HG03442 (cell line): ENCODE results near the gene ZP1.

Source experiments
- ATAC-seq: cut with Tn5 transposase; IDR thresholded peaks from one replicate; pipeline ENCODE4 v1.9.1; 2021; ENCODE audit warnings: mild to moderate bottlenecking, moderate library complexity; ENCODE audit not compliant: unreplicated experiment

Gene ZP1

DNA sequence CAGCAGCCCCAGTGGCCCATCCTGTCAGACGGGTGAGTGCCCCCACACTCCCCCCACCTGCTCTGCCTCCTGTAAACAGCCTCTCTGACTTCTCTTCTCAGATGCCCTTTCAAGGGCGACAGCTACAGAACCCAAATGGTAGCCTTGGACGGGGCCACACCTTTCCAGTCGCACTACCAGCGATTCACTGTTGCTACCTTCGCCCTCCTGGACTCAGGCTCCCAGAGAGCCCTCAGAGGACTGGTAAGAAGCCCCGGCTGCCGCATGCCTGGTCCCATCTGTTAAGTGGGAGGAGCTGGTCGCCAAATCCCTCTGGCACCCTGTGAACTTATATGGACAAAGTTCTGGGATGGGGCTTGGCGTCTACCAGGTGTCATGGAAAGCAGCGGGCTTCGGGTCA, 6.2 kb downstream of the ZP1 start:
- no peak for ATAC-seq

DNA sequence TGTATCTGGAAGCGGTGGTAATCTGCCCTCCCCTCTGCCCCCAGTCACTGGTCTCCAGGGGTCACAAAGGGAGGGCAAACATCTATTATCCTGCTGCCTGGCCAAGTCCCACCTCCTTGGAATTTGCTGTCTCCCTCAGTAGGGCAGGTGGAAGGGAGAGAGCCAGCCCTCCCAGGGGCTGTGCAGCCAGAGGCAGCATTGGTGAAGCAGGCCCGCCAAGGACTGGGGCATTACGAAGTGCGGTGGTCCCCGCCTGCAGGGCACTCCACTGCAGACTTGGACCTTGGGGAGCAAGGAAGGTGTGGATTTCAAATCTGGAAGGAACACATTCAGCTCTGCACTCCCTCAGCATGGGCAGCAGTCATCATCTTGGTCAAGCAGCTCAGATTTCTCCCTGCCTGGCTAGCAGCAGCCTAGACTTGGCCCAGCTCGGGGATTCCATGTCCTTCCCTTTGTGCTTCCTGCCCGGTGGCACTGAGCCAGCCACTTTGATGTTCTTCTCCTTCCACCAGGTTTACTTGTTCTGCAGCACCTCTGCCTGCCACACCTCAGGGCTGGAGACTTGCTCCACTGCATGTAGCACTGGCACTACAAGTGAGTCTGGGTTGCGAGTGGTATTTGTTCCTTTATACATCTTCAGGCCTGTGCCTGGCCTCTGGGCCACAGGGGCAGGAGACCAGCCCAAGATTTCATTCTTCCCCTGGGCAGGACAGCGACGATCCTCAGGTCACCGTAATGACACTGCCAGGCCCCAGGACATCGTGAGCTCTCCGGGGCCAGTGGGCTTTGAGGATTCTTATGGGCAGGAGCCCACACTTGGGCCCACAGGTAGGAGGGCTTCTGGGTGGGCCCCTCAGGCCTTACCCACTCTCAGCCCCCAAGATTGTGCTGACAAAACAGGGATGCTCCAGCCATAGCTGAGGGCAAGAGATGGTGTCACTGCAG, 7.4 kb downstream of the ZP1 start:
- no peak for ATAC-seq

DNA sequence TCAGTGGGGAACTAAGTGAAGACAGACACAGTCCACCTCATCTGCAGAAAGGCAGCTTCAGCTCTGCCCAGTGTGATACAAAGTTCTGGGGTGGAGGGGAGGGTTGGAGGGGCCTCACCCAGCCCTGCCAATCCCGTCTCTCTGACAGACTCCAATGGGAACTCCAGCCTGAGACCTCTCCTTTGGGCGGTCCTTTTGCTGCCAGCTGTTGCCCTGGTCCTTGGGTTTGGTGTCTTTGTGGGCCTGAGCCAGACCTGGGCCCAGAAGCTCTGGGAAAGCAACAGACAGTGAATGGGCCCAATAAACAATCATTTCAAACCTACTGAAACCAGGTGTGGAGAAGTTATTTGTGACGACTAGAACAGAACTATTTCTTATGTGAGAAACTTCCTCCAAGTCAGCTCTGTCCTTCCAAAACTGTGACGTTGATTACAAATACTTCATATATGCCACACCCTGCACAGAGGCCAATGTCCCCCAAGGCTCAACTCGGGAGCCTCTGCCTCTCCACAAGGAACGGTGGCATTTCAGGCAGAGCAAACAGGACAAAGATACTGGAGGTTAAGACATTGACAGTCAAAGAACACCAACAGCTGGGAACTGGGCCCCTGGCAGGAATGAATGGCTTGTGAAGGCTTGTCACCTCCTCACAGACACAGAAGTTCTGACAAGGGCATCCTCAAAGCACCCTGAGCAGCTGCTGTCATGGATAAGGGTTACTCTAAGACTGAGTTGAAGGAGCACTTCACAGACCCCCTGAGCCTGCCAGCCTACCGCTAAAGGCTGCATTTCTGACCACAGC, 8.2 kb downstream of the ZP1 start:
- ATAC-seq = no peak

DNA sequence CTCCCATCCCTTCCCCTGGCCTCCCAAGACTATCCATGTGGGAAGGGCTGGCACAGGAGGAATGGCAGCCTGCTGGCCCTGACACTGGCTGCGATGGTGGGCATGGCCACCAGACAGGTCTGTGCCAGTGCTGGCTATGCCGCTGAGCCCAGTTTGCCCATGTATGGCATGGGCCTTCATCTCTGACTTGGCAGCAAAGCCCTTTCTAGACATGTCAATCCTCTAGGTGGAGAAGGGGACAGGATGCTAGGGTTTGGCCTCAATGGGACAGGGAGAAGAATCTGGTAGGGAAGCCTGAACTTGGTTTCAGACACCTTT, 8.8 kb downstream of the ZP1 start:
- no peak for ATAC-seq

DNA sequence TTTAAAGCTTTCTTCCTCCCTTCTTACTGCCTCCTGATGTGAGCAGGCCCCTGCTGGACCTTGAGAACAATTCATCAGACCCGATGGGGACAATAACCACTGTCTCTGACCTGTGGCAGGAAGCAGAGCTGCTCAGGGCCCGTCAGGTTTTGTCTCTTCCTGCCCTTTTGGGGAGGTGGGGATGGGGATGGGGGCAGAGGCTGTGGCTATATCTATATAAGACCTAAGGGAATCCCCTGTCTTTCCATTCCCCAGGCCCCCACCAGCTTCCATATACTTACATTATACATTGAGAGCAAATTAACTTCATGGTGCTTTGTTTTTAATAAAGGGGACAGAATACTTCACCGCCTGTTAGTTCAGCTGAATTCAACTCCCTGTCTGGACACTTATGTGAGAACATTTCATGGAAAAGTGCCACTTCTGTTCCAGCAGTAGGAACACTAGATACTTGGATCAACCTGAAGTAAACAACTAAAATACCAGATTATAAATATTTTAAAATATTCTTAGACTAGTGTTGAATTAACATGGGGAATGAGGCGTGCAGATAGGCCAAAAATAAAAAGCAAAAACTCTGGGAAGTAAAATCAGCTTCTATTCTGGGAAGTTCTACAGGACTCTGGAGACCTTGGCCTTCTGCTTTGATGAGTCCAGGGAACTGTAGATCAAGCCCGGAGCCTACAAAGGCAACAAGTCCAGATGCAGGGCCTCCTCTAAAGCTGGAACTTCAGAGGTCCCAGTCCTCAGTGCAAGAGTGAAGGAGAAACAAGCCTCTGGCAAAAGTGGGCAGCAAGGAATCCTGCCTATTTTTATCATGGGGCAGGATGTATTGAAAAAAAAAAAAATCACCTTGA, 11.1 kb downstream of the ZP1 start:
- ATAC-seq = no peak

DNA sequence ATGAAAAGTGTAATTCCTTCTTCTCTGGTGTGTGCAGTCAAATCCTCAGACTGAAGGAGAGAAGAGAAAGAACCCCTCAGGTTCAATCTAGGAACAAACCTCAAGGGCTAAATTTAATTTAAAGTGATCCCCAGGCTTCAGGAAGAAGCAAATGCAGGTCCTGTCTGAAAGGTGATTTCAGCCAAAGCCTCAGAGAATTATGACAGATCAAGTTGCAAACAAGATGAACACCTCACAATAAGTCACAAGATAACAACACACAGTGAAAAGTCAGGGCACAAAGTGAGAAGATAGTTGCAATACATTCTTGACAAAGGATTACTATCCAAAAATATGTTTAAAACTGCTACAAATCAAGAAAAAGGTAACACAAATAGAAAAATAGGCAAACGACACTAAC, 11.8 kb downstream of the ZP1 start:
- no peak for ATAC-seq

DNA sequence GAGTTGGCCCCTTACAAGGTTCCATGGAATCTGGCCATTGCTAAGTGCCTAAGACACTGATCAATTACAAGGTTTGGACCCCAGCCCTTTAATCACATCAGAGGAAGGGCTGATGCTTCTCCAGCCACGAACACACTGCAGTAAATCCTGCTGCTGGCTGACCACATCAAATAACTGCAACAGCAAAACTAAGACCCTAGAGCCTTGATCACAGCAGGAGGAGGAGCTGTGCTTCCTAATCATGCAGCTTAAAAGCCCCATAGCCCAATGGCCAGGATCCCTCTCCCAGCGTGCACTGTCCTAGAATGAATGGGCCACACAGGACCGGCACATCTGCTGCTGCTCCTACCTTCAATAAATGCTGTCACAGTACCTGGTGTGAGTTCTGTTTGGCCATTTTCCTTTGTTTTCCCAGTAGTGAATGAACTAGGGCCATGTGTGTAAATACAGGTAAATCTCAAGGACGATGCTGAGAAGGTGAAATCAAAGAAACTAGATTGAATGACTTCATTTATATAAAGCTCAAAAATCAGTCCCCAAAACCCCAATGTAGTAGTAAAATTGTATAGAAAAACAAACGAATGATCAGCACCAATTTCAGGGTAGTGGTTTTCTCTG, 12.7 kb downstream of the ZP1 start:
- ATAC-seq = no peak

DNA sequence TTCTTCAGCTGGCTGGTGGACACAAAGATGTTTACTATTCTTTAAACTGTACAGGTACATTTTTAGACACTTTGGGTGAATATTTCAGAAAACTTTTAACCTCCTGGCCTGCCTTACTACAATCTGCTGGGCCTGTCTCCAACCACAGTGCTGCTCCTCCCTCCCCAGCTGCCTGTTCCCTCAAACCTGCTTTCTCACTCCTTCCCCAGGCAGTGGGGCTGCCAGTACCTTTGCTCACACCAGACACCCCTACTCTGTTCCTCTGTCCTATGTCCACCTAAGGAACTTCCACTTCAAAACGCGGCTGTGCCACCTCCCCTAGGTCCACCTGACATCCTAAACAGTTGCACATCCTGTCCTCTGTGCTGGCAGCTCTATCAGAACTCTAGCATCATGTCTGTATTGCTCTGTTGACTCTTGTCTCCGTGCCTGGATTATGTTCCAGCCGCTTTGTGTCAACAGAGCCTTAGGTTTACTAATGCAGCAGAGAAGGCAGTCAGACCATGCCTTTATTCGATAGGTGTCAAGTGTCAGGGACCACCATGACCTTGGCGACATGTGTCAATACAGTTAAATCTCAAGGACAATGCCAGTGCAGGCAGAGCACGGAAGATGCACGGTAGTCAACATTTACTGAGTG, 13.4 kb downstream of the ZP1 start:
- no peak for ATAC-seq

DNA sequence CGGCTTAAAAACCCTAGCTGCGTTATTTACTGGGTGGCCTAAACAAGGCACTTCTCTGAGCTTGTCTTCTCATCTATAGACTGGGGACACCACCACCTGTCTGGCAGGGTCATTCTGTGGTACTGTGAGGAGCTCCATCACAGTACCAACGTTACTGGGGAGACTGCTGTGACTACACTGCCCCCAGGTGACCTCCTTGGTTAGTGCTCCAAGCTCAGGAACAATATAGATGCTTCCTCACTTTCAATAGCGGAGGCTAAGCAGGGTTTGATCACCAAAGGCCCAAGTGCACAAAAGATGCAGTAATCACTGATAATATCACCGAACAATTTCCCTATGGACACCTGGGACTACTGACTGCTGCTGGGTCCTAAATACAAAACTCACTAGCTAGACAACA, 20.2 kb downstream of the ZP1 start:
- ATAC-seq = no peak

DNA sequence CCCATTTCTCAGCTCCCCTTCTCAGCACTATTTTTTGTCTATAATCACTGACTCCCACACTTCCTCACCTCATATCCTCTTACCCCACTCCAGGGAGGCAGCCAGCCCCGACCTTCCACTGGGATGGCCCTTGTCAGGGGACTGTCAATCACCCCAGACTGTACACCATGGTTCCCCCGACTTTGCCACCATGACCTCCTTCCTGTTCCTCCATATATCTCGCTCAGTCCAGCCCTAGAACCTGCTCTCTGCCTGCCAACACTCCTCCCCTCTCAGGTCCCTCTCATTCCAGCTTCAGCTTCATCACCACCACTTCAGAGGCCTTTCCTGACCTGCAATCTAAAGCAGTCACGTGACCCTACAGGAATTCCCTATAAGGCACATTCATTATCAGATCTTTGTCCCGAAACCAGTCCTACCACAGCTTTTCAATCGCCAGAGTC, 22.5 kb downstream of the ZP1 start:
- ATAC-seq = no peak

DNA sequence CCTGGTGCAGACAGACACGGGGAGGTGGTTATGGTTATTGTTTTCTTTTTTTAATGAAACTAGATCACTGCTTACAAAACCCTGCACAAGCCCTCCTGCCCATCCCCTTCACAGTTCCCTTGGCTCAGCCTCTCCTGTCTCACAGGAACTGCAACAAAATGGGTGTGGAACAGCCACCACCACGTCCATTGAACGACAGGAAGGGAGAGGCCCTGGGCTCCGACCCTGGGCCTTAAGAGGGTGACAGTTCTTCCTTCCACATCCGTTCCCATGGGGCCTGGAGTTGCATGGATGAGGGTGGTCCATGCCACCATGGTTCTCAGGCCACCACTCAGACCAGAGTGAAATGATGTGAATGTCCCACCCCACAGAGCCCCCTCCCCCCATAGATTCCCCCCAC, 23.4 kb downstream of the ZP1 start:
- ATAC-seq = no peak

DNA sequence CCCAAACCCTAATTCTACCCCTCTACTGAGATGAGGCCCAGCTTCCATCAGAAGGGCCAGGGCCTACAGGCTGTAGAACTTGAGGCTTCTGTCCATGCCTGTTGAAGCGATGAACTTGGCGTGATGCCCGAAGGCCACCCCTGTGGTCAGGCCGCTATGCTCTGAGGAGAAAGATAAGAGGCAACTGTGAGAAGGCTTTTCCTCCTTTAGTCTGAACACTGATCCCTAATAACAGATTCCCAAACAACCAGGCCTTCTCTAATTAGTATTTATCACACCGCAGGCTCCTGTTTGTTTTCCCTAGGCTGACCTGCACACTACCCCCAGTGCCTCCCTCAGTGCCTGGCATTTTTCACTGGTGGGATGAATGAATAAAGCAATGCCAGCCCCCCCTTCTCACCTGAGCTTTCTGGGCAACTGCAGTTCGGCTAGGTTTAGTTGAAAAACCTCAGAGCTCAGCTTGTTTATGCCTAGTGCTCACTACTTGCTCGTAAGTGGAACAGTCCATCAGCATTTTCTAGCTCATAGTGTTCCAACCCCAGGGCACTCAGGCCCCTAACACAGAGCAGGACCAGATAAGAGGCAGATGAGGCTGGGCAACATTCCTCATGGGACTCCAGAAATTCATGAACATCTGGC, 23.9 kb downstream of the ZP1 start:
- ATAC-seq = no peak

DNA sequence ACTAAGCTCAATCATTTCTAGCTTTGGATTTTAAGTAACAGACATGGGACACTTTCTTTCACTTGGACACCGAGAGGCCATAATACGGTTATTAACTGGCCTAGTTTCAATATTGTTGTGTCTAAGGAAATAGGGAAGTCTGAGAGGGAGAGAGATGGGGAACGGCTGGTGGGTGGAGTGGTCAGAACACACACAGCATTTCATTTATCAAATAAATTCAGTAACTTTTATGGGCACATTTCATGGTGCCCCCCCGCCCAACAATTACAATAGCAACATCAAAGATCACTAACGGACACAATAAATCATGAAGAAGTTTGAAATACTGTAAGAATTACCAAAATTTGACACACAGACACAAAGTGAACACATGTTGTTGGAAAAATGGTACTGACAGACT, 28.3 kb downstream of the ZP1 start:
- no peak for ATAC-seq

DNA sequence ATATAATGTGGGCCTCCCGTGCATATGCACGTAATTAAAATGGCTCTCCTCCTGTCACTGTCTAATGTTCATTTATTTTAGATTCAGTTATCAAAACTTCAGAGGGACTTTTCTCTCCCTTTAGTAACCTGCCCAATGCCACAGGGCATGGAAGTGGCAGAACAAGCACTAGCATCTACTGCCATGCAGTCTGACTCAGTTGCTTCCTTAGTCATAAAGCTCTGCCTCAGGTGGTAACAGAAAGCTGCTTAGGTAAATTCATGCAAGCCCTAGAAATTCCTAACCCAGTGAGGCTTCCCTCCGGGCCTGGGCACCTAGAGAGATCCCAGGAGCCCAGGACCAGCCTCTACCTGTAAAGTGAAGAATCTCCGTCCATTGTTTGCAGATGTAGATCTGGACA, 30.2 kb downstream of the ZP1 start:
- ATAC-seq = no peak

DNA sequence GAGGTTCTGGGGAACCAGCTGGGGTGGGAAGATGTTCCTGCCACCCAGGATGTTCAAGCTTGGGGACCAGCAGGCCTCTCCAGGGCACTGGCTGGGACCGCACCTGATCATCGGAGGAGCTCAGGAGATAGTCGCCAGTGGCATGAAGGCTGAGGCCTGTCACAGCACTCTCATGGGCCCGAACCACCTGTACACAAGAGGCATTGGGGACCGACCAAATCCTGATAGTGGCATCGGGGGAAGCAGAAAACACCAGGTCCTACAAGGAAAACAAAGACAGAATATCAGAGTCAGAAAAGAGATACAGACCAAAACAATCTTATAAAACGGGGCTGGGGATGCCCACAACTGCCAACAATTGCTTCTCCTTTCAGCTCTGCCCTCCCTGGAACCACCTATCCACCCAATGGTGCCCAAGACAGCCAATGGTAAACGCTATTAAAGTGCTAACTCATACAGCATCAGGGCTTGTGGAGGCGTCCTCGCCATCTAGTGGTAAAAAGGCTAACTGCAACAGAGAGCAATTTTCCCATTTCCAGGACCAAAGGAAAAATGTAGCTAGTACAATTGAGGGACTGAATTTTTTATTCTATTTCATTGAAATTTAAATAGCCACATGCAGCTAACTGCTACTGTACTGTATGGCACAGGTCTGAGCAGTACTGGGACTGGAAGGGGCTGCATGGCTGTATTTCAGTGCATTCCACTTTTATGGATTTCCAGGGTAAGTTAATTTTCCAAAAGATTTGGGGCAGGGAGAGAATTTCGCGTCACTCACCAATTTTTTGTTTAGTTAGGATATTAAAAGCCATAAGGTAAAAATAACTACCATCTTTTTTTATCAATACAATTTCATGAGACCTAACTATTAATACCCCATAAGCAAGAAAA, 31.9 kb downstream of the ZP1 start:
- no peak for ATAC-seq

DNA sequence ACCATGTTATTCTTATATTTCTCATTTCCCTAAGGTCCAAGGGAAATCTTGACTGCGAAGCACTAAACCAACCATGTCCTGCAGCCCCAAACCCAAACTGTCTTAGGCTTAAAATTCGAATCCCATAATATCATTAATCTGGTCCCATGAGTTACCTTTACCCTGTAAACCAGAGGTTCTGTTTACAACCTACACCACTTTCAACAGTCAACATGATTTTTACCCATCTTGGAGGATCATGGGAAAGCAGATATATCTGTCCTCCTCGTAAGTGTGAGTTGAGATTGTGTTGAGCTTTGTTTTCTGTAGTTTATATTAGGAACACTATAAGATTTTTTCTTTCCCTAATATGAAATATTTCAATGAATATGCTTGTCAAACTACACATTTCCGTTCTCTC, 32.6 kb downstream of the ZP1 start:
- ATAC-seq = no peak

DNA sequence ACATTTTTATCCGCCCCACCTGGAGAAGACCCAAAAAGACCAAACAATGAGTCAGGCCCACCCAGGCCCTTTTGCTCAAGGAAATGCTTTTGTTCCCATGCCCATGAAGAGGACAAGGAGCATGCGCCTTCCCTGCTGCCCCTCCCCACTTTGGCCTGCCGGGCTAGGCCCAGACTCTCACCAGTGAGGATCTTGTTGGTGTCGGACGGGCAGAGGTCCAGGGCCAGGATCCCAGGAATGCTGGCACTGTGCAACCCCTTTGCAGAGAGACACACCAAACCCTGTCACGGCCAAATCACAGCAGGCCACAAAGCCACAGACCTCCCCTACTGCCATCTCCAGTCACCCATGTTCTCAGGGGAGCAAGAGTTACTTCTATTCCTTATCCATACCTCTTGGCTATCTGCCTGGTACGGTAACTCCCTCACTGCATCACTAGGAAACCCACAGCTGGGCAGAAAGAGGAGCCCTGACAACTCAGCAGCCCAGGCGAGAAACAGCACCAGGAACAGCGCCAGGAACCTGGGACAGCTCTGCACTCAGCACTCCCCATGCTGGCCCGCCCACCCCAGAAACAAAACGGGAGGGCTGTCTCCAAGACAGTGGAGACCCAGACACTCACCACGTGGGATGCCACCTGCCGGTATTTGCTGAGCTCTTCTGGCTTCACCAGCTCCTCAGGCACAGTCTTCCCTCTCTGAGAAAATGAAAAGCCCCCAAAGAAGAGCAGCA, 33.5 kb downstream of the ZP1 start:
- no peak for ATAC-seq

DNA sequence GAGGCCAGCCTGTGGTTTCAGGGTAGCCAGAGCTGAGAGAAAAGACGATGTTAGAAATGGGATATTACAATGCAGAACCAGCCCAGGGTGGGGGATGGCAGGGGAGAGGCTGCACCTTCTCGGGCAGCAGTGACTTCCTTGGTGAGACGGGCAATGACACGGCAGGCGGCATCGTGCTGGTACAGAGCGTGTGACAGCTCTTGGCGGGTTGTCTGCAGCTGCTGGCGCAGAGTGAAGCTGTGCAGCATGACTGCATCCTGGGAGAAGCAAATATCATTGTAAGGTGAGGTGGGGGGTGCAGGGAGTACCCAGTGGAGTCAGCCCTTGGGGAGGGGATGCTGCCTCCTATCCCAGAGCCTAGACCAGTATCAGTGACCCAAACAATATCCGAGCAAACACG, 35.3 kb downstream of the ZP1 start:
- ATAC-seq = no peak
